HL-60 (cell line): ENCODE results near the gene OR2J1.

Experiments
- DNase-seq, 2 experiments: peaks; one replicate each; pipeline ENCODE4 v3.0.0-alpha.2; 2010 to 2020; ENCODE audit warnings: low read depth in 1 of 2, low spot score in 1 of 2
- H3K27ac ChIP-seq: fragments of 250-450 bp; sonication (Bioruptor Pico); replicated peaks from 2 replicates; pipeline ENCODE4 v1.5.1; 2020; ENCODE audit warnings: mild to moderate bottlenecking, moderate library complexity
- H3K27me3 ChIP-seq: fragments of 250-450 bp; sonication (Bioruptor Pico); 2 replicates; pipeline ENCODE4 v1.5.1; 2021; ENCODE audit warnings: mild to moderate bottlenecking, moderate library complexity; ENCODE audit not compliant: insufficient read depth, poor library complexity, severe bottlenecking
- H3K4me3 ChIP-seq: replicated peaks from 2 replicates; pipeline ENCODE4 v1.5.1; 2011; ENCODE audit warnings: mild to moderate bottlenecking, control low read depth, low read length; ENCODE audit not compliant: insufficient read depth
- CTCF ChIP-seq: IDR thresholded peaks from one replicate; pipeline ENCODE4 v1.5.1; 2011; ENCODE audit warnings: low read length, control low read depth, inconsistent platforms; ENCODE audit not compliant: insufficient read depth
- GABPA ChIP-seq: IDR thresholded peaks from 2 replicates; pipeline ENCODE4 v1.6.1; 2012; ENCODE audit warnings: low read depth
- POLR2AphosphoS5 ChIP-seq: IDR thresholded peaks from 2 replicates; pipeline ENCODE4 v1.6.1; 2012; ENCODE audit warnings: low read depth
- REST ChIP-seq: IDR thresholded peaks from 2 replicates; pipeline ENCODE4 v1.6.1; 2012; ENCODE audit warnings: low read depth; ENCODE audit not compliant: insufficient replicate concordance
- SPI1 ChIP-seq: IDR thresholded peaks from 2 replicates; pipeline ENCODE4 v1.6.1; 2012; ENCODE audit warnings: low read depth, mild to moderate bottlenecking, borderline replicate concordance

The OR2J1 gene

GRCh38 chr6:29079203-29079602 lies 20.1 kb upstream of the OR2J1 start:
- Histone ChIP-seq H3K27me3 (no peaks in the 10 kb centered on the region), H3K4me3 (no peak overlapping the region), H3K27ac (no peak overlapping the region)
- DNase-seq: no peak
- TF ChIP-seq REST (no peak), CTCF (no peak), GABPA (no peak), POLR2AphosphoS5 (no peak), SPI1 (no peak)

- H3K27me3 ChIP-seq: no peaks in the 10 kb centered on the region
- TF ChIP-seq REST (no peak), SPI1 (no peak), CTCF (no peak), GABPA (no peak), POLR2AphosphoS5 (no peak)
- no peak overlapping the region for H3K27ac ChIP-seq
- DNase-seq: no peak
- no peak overlapping the region for H3K4me3 ChIP-seq
Observed at GRCh38 chr6:29081312-29081711, 18.0 kb upstream of the OR2J1 start.

- DNase-seq: no peak
- no peaks in the 10 kb centered on the region for H3K27me3 ChIP-seq
- H3K4me3 ChIP-seq: no peak overlapping the region
- H3K27ac ChIP-seq: no peak overlapping the region
- TF ChIP-seq POLR2AphosphoS5: no peak
Observed at GRCh38 chr6:29082457-29082856, 16.8 kb upstream of the OR2J1 start.

- H3K27me3 ChIP-seq: no peaks in the 10 kb centered on the region
- no peak within 1 kb of the TSS for H3K4me3 ChIP-seq
- TF ChIP-seq SPI1: no peak
- no peak for TF ChIP-seq CTCF
- TF ChIP-seq GABPA: no peak
- TF ChIP-seq POLR2AphosphoS5: no peak
- TF ChIP-seq REST: no peak
- no peak within 1 kb of the TSS for H3K27ac ChIP-seq
- DNase-seq: no peak
Observed at GRCh38 chr6:29087213-29087612, 12.1 kb upstream of the OR2J1 start, which contains the start of gene OR2B3. Gene OR2B3, minus strand, starts transcription at chr6:29087313. Its CDS starts 65 bp downstream, at chr6:29087248.
